WI38 (cell line): ENCODE data around the gene PIGV.

Experiments used
- H3K4me3 ChIP-seq: 2 replicates; pipeline ENCODE4 v1.5.1; 2011; ENCODE audit warnings: low read depth, mild to moderate bottlenecking, control low read depth, low read length
- CTCF ChIP-seq: IDR thresholded peaks from 2 replicates; pipeline ENCODE4 v1.5.1; 2012; ENCODE audit warnings: low read depth, mild to moderate bottlenecking, control low read depth, low read length

PIGV gene

GRCh38 chr1:26758358-26758757, 29.4 kb upstream of the PIGV start:
- TF ChIP-seq CTCF, result no peak
- no peak overlapping the region for H3K4me3 ChIP-seq

- TF ChIP-seq CTCF, result no peak
- H3K4me3 ChIP-seq, result no peak overlapping the region
Measured at GRCh38 chr1:26759531-26759930, 28.2 kb upstream of the PIGV start.

GRCh38 chr1:26761217-26761616, 26.5 kb upstream of the PIGV start:
- no peak for TF ChIP-seq CTCF
- no peak overlapping the region for H3K4me3 ChIP-seq

GRCh38 chr1:26767714-26768113, 20.0 kb upstream of the PIGV start:
- H3K4me3 ChIP-seq, result no peak overlapping the region
- no peak for TF ChIP-seq CTCF

- no peak overlapping the region for H3K4me3 ChIP-seq
- TF ChIP-seq CTCF, result no peak
Measured at GRCh38 chr1:26768755-26769154, 19.0 kb upstream of the PIGV start.

- no peak overlapping the region for H3K4me3 ChIP-seq
- no peak for TF ChIP-seq CTCF
Measured at GRCh38 chr1:26771285-26771642, 16.5 kb upstream of the PIGV start.

GRCh38 chr1:26771643-26772321, 16.0 kb upstream of the PIGV start:
- TF ChIP-seq CTCF, result no peak
- no peak overlapping the region for H3K4me3 ChIP-seq
